Measurements from ENCODE around the gene PET117. TPM values are rescaled to one million over a fixed set of nuclear protein-coding genes. Genes with fewer than 3 reads are reported as not detected.
"Not testable (repeated sequence)": the region's sequence is repeated elsewhere in the genome, so short reads cannot be mapped to it uniquely, and the experiment has no call there.

The PET117 gene
- total RNA-seq, 1 donor from 2014 or later, result 13.5 TPM

DNA sequence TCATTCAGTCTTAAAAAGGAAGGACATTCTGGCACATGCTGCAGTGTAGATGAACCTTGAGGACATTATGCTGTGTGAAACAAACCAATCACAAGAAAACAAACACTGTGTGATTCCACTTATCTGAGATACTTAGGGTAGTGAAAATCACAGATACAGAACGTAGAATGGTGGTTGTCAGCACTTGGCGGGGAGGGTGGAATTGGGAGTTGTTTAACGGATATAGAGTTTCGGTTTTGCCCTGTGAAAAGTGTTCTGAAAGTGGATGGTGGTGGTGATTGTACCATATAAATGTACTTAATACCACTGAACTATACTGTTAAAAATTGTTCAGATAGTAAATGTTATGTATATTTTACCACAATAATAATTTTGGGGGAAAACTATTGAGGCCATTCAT is 18.4 kb downstream of the PET117 start:
- intact Hi-C loops (cut with micrococcal nuclease), result no loop called here

DNA sequence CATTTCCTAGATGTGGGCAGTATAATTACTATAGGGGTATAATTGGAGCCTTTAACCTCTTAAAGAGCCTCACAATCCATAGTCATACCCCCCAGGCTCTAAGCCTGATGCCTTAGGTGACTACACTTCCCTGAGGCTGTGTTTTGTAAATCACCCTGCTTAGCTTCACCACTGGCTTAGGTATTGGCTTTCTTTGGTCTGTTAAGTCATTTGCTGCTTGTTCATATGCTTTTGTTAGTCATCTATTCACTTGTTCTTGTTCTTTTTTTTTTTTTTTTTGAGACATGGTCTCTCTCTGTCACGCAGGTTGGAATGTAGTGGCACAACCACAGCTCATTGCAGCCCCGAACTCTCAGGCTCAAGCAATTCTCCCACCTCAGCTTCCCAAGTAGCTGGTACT is 26.7 kb downstream of the PET117 start:
- intact Hi-C loops (cut with micrococcal nuclease), result no loop called here

DNA sequence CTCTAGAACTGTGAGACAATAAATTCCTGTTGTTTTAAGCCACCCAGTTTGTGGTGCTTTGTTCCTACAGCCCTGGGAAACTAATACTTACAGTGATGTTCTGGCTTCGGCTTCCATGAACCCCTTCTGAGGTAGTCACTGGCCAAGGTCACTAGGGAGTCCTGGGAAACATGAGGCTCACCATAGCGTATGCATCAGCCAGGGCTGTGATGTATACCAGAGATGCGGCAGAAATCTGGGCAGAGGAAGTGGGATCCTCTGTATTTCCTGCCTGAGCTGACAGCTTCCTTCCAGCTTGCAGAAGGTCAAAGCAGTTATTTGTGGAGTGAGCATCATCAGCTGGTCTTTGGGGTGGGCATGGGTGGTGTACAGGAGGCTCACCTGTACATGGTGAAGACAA is 27.9 kb downstream of the PET117 start:
- intact Hi-C loops (cut with micrococcal nuclease), result no loop called here

DNA sequence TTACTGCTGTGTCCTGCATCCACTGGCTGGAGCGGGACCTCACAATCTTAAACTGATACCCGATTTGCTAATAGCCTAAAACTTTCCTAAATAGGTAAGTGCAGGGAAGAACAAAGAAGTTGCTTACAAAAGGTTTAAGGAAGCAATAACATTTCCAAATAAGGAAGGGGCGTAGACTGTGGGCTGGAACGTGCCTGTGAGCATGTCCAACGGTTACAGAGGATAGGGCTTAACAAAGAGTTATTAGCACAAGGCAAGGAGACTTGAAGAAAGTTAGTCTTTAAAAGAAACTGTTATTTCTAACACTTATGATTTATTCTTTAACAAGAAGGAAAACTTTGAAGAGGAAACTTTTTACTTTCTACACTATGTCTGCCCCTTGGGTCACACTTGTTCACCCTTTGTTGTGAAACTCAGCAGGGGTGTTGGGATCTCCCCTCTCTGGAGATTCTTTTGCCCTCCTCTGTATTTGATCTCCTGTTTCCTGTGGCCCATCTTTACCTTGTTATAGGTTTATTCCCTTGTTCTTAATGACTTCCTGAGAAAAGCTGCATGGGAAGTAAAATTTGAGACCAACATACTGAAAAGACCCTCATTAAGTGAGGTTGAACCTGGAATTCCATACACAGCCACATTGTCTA is 28.7 kb downstream of the PET117 start:
- intact Hi-C loops (cut with micrococcal nuclease), result no loop called here

DNA sequence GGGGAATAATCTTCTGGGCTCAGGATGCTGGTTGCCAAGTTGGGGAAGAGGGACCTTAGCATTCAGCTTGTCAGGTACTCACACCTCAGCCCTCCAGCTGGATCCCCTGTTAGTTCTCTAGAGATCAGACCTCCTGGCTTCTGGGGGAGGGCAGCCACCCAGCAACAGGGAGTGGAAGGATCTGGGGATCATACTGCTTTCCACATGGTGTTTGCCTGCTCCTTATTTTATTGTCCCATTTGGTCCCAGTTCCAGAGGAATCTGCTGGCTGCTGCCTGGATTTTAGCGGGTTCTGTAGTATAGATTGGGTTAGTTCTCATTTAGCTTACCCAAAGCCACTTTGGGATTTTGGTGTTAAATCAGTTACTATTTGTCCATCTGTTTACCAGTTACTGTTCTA is 29.3 kb downstream of the PET117 start:
- intact Hi-C loops (cut with micrococcal nuclease), result no loop called here

DNA sequence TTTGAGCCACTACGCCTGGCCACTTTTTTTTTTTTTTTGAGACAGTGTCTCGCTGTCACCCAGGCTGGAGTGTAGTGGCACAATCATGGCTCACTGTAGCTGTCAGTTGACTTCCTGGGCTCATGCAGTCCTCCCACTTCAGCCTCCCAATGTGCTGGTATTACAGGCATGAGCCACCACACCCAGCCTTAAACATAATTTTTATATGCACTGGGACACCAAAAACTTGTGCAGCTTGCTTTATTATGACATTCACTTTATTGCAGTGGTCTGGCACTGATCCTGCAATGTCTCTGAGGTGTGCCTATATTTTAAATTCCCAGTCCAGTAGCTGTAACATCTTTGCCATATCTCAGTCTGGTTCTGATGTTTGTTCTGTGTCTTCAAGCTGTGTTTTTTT is 34.7 kb downstream of the PET117 start:
- intact Hi-C loops (cut with micrococcal nuclease), result no loop called here

DNA sequence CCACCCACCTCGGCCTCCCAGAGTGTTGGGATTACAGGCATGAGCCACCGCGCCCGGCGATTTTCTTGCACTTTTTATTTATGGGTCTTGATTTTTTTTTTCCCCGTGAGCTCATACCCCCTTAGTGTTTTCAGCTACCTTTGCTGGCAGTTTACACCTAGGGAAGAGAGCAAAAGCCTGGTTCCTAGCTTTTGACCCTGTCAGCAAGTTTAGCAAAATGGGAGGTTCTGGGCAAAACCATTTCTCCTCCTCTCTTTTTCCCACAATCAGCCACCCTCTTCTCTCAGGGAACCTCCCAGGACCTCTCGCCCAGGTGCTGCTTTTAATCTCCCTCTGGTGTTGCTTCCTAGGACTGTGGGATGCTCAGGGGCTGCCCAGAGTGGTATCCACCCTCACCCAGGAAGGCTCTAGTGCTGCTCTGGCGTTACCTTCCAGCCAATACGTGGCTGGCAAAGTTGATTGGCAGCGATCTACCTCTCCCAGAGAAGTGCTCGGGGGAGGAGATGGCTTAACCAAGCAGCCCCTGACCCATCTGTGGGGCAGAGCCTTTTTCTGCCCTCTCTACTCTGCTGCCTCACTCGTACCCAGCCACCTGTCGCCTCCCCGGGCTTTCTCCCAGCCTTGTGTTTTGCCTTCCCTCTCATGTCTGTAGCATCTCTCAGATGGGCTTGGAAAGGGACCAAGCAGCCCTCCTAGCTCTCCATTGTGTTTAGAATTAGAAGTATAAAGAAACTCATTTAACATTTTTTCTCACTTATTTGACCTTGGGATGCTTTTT is 37.4 kb downstream of the PET117 start:
- intact Hi-C loops (cut with micrococcal nuclease), result no loop called here

DNA sequence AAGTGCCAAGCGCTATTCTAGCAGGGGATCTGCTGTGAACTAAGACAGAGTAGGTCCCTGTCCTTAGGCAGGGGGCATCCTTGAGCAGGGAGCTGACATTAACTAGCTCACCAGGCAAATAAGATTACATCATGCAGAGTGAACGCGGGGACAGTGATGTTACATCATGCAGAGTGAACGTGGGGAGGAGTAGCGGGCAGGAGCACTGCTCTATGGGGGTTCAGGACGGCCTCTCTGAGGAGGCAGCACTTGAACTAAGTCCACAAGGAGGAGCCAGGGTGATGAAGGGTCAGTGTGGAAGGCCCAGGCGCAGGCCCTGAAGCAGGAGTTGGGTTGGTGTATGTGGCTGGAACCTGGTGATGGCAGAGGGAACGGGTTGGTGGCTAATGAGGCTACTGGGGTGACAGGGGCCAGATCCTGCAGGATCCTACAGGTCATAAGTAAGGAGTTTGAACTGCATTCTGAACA is 38.7 kb downstream of the PET117 start:
- intact Hi-C loops (cut with micrococcal nuclease), result no loop called here

DNA sequence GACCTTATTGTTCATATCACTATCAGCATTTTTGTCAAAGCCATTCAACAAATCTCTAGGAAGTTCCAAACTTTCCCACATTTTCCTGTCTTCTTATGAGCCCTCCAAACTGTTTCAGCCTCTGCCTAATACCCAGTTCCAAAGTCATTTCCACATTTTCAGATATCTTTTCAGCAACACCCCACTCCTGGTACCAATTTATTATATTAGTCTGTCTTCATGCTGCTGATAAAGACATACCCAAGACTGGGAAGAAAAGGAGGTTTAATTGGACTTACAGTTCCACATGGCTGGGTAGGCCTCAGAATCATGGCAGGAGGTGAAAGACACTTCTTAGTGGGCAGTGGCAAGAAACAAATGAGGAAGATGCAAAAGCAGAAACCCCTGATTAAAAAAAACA is 42.7 kb downstream of the PET117 start:
- intact Hi-C loops (cut with micrococcal nuclease), result not testable (repeated sequence)

DNA sequence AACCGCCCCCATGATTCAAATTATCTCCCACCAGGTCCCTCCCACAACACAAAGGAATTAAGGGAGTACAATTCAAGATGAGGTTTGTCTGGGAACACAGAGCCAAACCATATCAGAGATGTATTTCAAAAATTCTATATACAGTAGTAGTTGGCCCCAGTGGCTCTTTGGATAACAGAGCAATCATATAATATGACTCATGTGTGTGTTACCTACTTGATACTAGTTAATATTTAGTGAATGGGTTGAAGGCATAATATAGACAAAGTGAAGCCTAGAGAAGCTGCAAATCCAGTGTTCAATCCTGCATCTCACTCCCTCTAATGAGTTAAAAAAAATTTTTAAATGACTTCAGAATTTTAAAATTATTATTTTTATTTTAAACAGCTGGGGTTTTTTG is 43.2 kb downstream of the PET117 start:
- intact Hi-C loops (cut with micrococcal nuclease), result no loop called here

DNA sequence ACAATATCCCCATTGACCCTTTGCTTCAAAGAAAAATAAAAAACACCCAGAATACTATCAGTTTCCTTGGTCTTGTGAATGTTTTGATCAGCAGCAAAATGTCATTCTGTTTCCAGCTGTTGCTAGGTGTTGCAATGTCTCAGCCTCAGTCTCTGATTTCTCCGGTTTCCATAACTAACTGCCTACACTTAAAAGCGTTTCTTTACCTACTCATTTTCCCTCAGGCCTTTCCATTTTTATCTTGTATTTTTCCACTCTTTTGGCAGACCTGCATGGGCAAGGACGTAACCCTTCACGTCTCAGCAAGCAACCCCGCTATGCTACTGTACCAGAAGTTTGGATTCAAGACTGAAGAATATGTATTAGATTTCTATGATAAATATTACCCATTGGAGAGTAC is 49.4 kb downstream of the PET117 start:
- intact Hi-C loops (cut with micrococcal nuclease), result no loop called here

DNA sequence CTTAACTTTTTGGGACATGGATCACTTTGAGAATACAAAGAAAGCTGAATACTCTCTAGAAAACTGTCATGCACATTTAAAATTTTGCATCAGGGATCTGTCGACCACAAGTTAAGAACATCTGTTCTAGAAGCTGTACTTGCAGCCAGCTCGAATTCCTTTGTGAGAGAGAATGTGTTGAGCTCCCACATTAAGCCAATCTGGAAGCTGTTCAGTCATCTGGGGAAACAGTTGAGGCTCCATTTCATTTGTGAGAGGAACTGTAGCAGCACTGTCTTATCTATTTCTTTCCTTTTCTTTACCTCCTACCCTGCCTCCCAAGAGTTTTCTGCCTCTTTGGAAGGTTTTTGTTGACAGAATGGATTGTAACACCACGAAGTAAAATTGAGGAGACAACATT is 50.8 kb downstream of the PET117 start:
- intact Hi-C loops (cut with micrococcal nuclease), result no loop called here

DNA sequence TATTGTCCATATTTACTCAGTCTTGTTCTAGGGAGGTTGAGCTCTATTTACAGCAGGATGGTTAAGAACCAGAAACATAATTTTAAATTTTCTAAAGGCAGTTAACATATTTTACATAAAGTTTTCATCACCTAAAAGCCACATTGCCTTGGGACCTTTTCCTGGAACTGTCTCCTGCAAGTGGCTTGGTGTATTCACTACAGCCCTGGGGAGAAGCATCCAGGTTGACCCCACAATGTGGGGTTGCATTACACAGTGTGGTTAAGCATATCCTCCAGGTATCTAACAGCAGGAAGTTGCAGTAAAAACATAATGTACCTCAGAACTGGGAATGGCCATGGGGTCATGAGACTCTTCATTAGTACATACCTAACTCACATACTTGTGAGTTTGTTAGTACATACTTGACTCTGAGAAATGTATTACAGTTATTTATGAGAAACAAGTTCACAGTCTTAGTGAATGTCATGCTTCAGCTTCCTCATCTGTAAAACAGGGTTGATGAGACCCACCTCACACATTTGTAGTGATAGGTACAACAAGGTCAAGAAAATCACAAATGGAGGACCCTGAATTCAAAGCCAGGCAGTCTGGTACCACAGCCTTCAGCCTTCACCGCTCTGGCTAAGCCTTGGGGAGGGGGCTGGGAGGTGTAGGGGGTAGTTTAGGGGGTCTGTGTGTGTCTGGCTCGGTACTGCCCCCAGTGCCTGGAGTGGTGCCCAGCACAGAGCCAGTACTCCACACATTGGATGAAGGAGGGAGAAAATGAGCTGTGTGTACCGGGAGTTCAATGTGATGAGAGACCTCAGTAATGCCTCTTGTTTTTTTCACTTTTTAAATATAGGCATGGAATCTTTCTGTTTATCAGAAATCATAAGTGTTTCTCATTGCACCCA is 52.9 kb downstream of the PET117 start:
- intact Hi-C loops (cut with micrococcal nuclease), result no loop called here

DNA sequence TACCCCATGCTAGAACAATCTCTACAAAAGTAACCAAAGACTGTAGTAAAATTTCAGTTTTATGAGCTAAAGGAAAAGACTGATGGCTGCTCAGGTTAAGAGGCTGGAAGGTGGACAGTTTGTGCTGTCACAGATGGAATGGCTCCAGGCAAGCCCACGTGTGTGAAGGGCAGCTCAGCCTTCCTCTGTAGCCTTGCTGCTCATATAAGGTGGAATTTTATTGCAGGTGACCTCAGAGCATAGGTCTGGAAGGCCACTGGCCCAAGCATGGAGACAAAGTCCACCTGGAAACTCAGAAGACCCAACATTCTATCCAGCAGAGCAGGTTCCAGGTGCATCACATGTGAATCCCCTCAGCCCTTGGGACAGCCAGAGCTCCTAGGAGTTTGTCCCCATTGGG is 53.6 kb downstream of the PET117 start:
- intact Hi-C loops (cut with micrococcal nuclease), result no loop called here

Other genes starting within 250 kb of the PET117 start
- 178 and 192 TPM in 2 replicates for gene SNX5, start 169.1 kb upstream of the PET117 start, total RNA-seq
- 31.9 and 35.5 TPM in 2 replicates for gene MGME1, start 168.8 kb upstream of the PET117 start, total RNA-seq
- not detected in 2 replicates for gene OVOL2, start 79.9 kb upstream of the PET117 start, total RNA-seq
- 16.8 and 17.0 TPM in 2 replicates for gene KAT14, start within 50 bp of the PET117 start, total RNA-seq
- gene ZNF133, start 150.7 kb downstream of the PET117 start, total RNA-seq, result 7.7 and 7.9 TPM in 2 replicates

Measured in T-helper 2 cell treated with Interferon-gamma antibody and Interleukin-4, amounts not matched to agents 100 ng/mL and 5 ng/mL, for 36 hours (primary cell).